GM13977 (cell line): ENCODE measurements around the gene HECW1.

Source experiments
- DNase-seq: peaks from one replicate; pipeline ENCODE4 v3.0.0; 2012; ENCODE audit warnings: low spot score
- CTCF ChIP-seq: IDR thresholded peaks from 2 replicates; pipeline ENCODE4 v1.5.1; 2012; ENCODE audit warnings: mild to moderate bottlenecking, control low read depth; ENCODE audit not compliant: insufficient read depth; ENCODE audit errors: extremely low read depth, missing control alignments
- in situ Hi-C: fragments of 300-500 bp; cut with MboI; formaldehyde crosslinking; loops from one replicate; pipeline ENCODE4 v1.12.0; 2022; ENCODE audit warnings: low sequenced_read_pairs, low pct_unique_long_range_greater_than_20kb, mixed read lengths, inconsistent platforms; ENCODE audit not compliant: unreplicated experiment

Gene HECW1

GRCh38 chr7:43438897-43439479 lies 326.5 kb downstream of the HECW1 start:
- no peak for DNase-seq
- in situ Hi-C loops, result no loop called here
- TF ChIP-seq CTCF, result no peak

- TF ChIP-seq CTCF, result peak; percentile 93
- in situ Hi-C loops, result no loop called here
These were observed 327.4 kb downstream of the HECW1 start for GRCh38 chr7:43439631-43440401.

GRCh38 chr7:43441231-43442130 lies 329.0 kb downstream of the HECW1 start:
- TF ChIP-seq CTCF, result no peak
- in situ Hi-C loops, result no loop called here
- no peak for DNase-seq

More at GRCh38 chr7:43439631-43440401, 327.4 kb downstream of the HECW1 start:
- peak; percentile 86 for DNase-seq

- in situ Hi-C loops, result no loop called here
- no peak for DNase-seq
- TF ChIP-seq CTCF, result no peak
These were observed 330.9 kb downstream of the HECW1 start for GRCh38 chr7:43443381-43443780.

- DNase-seq, result no peak
- TF ChIP-seq CTCF, result no peak
- in situ Hi-C loops, result no loop called here
These were observed 332.5 kb downstream of the HECW1 start for GRCh38 chr7:43444711-43445578.

GRCh38 chr7:43449577-43449976 lies 337.1 kb downstream of the HECW1 start:
- TF ChIP-seq CTCF, result no peak
- DNase-seq, result no peak
- in situ Hi-C loops, result no loop called here
